ENCODE measurements around the gene HS6ST1.
A peak's percentile ranks its signal among the peaks of the same experiment; 100 is the strongest.

HS6ST1 gene

DNA sequence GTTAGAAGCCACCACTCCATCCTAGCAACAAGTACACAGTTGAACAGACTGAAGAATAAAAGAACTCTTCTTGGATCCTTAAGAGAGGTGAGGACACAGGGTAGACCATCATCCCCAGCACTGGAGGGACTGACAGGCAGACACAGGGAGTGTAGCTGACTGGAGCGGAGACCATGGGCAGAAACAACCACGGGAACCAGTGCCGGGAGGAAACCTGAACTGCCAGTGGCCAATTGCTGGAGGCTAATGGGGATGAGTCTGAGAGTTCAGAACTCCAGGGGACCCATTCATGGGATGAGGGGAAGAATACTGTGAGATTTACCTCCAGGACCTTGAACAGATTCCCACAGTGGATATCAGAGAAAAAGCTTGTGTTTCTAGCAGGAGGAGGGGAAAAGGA lies 76.8 kb downstream of the HS6ST1 start:
- no peak overlapping the region for H3K4me3 ChIP-seq (replicated peaks in 1 of 2; ENCODE audit: low read depth in 2 of 2, low read length in 2 of 2)
- TF ChIP-seq, protein P1, sequence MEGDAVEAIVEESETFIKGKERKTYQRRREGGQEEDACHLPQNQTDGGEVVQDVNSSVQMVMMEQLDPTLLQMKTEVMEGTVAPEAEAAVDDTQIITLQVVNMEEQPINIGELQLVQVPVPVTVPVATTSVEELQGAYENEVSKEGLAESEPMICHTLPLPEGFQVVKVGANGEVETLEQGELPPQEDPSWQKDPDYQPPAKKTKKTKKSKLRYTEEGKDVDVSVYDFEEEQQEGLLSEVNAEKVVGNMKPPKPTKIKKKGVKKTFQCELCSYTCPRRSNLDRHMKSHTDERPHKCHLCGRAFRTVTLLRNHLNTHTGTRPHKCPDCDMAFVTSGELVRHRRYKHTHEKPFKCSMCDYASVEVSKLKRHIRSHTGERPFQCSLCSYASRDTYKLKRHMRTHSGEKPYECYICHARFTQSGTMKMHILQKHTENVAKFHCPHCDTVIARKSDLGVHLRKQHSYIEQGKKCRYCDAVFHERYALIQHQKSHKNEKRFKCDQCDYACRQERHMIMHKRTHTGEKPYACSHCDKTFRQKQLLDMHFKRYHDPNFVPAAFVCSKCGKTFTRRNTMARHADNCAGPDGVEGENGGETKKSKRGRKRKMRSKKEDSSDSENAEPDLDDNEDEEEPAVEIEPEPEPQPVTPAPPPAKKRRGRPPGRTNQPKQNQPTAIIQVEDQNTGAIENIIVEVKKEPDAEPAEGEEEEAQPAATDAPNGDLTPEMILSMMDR (IDR thresholded peaks at IDR 0.05; ENCODE audit: low read depth, low read length): no peak
- no peak for DNase-seq (ENCODE audit: low read depth in 2 of 2)

GRCh38 chr2:128237911-128238697 lies 80.6 kb downstream of the HS6ST1 start:
- no peak for DNase-seq (ENCODE audit: low read depth in 2 of 2)
- no peak overlapping the region for H3K4me3 ChIP-seq (replicated peaks in 1 of 2; ENCODE audit: low read depth in 2 of 2, low read length in 2 of 2)
- TF ChIP-seq, protein P1 (IDR thresholded peaks at IDR 0.05; ENCODE audit: low read depth, low read length): no peak

- no peak overlapping the region for H3K4me3 ChIP-seq (replicated peaks in 1 of 2; ENCODE audit: low read depth in 2 of 2, low read length in 2 of 2)
- TF ChIP-seq, protein P1 (IDR thresholded peaks at IDR 0.05; ENCODE audit: low read depth, low read length): no peak
- DNase-seq (ENCODE audit: low read depth in 2 of 2): peak; percentile 31 to 36
Measured at GRCh38 chr2:128237081-128237534, 81.6 kb downstream of the HS6ST1 start.

GRCh38 chr2:128236491-128237035 lies 82.1 kb downstream of the HS6ST1 start:
- DNase-seq (ENCODE audit: low read depth in 2 of 2): peak; percentile 68 to 75
- no peak overlapping the region for H3K4me3 ChIP-seq (replicated peaks in 1 of 2; ENCODE audit: low read depth in 2 of 2, low read length in 2 of 2)
- TF ChIP-seq, protein P1 (IDR thresholded peaks at IDR 0.05; ENCODE audit: low read depth, low read length): no peak

DNA sequence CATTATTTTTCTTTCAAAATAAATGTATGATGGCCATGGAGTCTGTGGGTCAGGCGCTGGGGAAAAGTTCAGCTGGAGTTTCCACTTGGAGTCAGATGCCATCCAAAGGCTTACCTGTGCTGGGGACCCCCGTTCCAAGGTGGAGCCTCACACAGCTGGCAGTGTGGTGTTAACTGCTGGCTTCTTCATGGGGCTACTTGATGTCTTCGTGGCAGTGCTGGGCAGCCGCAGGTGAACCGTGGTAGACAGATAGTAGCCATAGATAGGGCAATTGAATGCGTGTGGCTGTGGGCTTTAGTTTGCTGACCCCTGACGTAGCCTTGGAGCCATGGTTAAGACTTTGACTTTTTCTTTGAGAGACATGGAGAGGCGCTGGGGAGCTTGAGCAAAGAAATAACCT lies 83.1 kb downstream of the HS6ST1 start:
- DNase-seq (ENCODE audit: low read depth in 2 of 2): no peak
- H3K4me3 ChIP-seq (replicated peaks in 1 of 2; ENCODE audit: low read depth in 2 of 2, low read length in 2 of 2): no peak overlapping the region
- TF ChIP-seq, protein P1 (IDR thresholded peaks at IDR 0.05; ENCODE audit: low read depth, low read length): no peak

DNA sequence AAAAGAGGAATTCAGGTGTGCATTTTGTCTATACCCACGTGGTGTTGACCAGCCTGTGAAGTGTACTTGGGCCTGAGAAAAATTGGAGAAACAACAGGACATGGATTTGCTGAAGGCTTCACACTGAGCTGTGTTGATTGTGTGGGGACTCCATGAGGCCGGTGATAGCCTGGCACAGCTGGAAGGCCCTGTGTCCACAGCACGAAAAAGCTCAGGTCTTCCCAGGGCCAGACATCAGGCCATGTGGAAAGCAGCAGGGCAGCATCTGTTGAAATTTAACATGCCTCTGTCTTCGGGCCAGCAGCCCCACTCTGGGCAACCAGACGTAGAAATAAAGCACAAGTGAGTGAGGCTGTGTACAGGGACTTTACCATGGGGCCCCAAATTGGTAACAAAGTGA lies 84.1 kb downstream of the HS6ST1 start:
- DNase-seq (ENCODE audit: low read depth in 2 of 2): no peak
- TF ChIP-seq, protein P1 (IDR thresholded peaks at IDR 0.05; ENCODE audit: low read depth, low read length): no peak
- H3K4me3 ChIP-seq (replicated peaks in 1 of 2; ENCODE audit: low read depth in 2 of 2, low read length in 2 of 2): no peak overlapping the region
